ENCODE data around the gene MACC1. TPM values are rescaled to one million over a fixed set of nuclear protein-coding genes. Genes with fewer than 3 reads are reported as not detected.
"Not testable (repeated sequence)": the region's sequence is repeated elsewhere in the genome, so short reads cannot be mapped to it uniquely, and the experiment has no call there.

The MACC1 gene
- total RNA-seq, 1 donor from 2014 or later, result 0.16 TPM

- DNase-seq, result not testable (repeated sequence)
Measured at GRCh38 chr7:20207811-20208210, 9.4 kb downstream of the MACC1 start.

GRCh38 chr7:20206104-20206896, 10.9 kb downstream of the MACC1 start:
- DNase-seq, result no peak

- no peak for DNase-seq
Measured at GRCh38 chr7:20203316-20203715, 13.9 kb downstream of the MACC1 start.

GRCh38 chr7:20201380-20201779, 15.8 kb downstream of the MACC1 start:
- DNase-seq, result no peak

GRCh38 chr7:20200971-20201370, 16.2 kb downstream of the MACC1 start:
- DNase-seq, result no peak

GRCh38 chr7:20200361-20200760, 16.8 kb downstream of the MACC1 start:
- DNase-seq, result no peak

GRCh38 chr7:20199015-20199737, 18.0 kb downstream of the MACC1 start:
- no peak for DNase-seq

GRCh38 chr7:20198260-20198659, 18.9 kb downstream of the MACC1 start:
- no peak for DNase-seq

GRCh38 chr7:20197837-20198236, 19.3 kb downstream of the MACC1 start:
- DNase-seq, result no peak

GRCh38 chr7:20197125-20197748, 19.9 kb downstream of the MACC1 start:
- DNase-seq, result no peak

GRCh38 chr7:20194343-20194995, 22.7 kb downstream of the MACC1 start:
- DNase-seq, result no peak

- no peak for DNase-seq
Measured at GRCh38 chr7:20193873-20194272, 23.3 kb downstream of the MACC1 start.

GRCh38 chr7:20193242-20193777, 23.9 kb downstream of the MACC1 start:
- no peak for DNase-seq

- DNase-seq, result no peak
Measured at GRCh38 chr7:20191391-20191869, 25.8 kb downstream of the MACC1 start.

GRCh38 chr7:20190560-20191390, 26.4 kb downstream of the MACC1 start:
- no peak for DNase-seq

- DNase-seq, result no peak
Measured at GRCh38 chr7:20189852-20190251, 27.3 kb downstream of the MACC1 start.

- no peak for DNase-seq
Measured at GRCh38 chr7:20188567-20188966, 28.6 kb downstream of the MACC1 start.

GRCh38 chr7:20187850-20188249, 29.3 kb downstream of the MACC1 start:
- not testable (repeated sequence) for DNase-seq

GRCh38 chr7:20185988-20186387, 31.2 kb downstream of the MACC1 start:
- no peak for DNase-seq

GRCh38 chr7:20183086-20183485, 34.1 kb downstream of the MACC1 start:
- no peak for DNase-seq

- no peak for DNase-seq
Measured at GRCh38 chr7:20176578-20177242, 40.5 kb downstream of the MACC1 start.

Measured in occipital lobe (tissue), 2 donors.